GM18858 (cell line): Measurements from ENCODE around the gene CENPC.
"Not testable (repeated sequence)": the region's sequence is repeated elsewhere in the genome, so short reads cannot be mapped to it uniquely, and the experiment has no call there.

Source experiments
- ATAC-seq: cut with Tn5 transposase; IDR thresholded peaks from one replicate; pipeline ENCODE4 v1.9.1; 2021; ENCODE audit not compliant: unreplicated experiment

The CENPC gene

GRCh38 chr4:67545199-67546003 lies at the start of gene CENPC:
TSS of gene CENPC (minus strand) at chr4:67545503. CDS start at chr4:67545355, 148 bp downstream.
- ATAC-seq = peak; percentile 91

- ATAC-seq = no peak
These were observed 48.5 kb upstream of the CENPC start for GRCh38 chr4:67593741-67594175.

GRCh38 chr4:67587156-67587555 lies 41.9 kb upstream of the CENPC start:
- ATAC-seq = no peak

- no peak for ATAC-seq
These were observed 39.2 kb upstream of the CENPC start for GRCh38 chr4:67584496-67584895.

GRCh38 chr4:67581913-67582312 lies 36.6 kb upstream of the CENPC start:
- ATAC-seq = no peak

GRCh38 chr4:67581208-67581857 lies 36.0 kb upstream of the CENPC start:
- ATAC-seq = peak; percentile 48

- ATAC-seq = peak; percentile 34
These were observed 35.3 kb upstream of the CENPC start for GRCh38 chr4:67580577-67580976.

GRCh38 chr4:67576538-67576937 lies 31.2 kb upstream of the CENPC start:
- peak; percentile 42 for ATAC-seq

- no peak for ATAC-seq
These were observed 30.8 kb upstream of the CENPC start for GRCh38 chr4:67576059-67576466.

GRCh38 chr4:67575232-67576058 lies 30.1 kb upstream of the CENPC start:
- peak; percentile 90 for ATAC-seq

- ATAC-seq = no peak
These were observed 27.9 kb upstream of the CENPC start for GRCh38 chr4:67573193-67573592.

GRCh38 chr4:67571975-67572374 lies 26.7 kb upstream of the CENPC start:
- no peak for ATAC-seq

GRCh38 chr4:67570537-67570936 lies 25.2 kb upstream of the CENPC start:
- ATAC-seq = no peak

GRCh38 chr4:67568820-67569219 lies 23.5 kb upstream of the CENPC start:
- ATAC-seq = no peak

- no peak for ATAC-seq
These were observed 21.0 kb upstream of the CENPC start for GRCh38 chr4:67566335-67566734.

- no peak for ATAC-seq
These were observed 20.0 kb upstream of the CENPC start for GRCh38 chr4:67565284-67565683.

GRCh38 chr4:67558493-67558892 lies 13.2 kb upstream of the CENPC start, which contains the start of gene STAP1:
TSS of gene STAP1 (plus strand) at chr4:67558727. CDS start at chr4:67558810, 83 bp downstream.
- ATAC-seq = peak; percentile 53

GRCh38 chr4:67556436-67556835 lies 11.1 kb upstream of the CENPC start:
- ATAC-seq = no peak

- ATAC-seq = no peak
These were observed 10.1 kb upstream of the CENPC start for GRCh38 chr4:67555447-67555846.

- ATAC-seq = no peak
These were observed 8.8 kb upstream of the CENPC start for GRCh38 chr4:67554096-67554495.

- not testable (repeated sequence) for ATAC-seq
These were observed 7.0 kb upstream of the CENPC start for GRCh38 chr4:67552146-67552792.
